Activated CD8-positive, alpha-beta T cell treated with anti-CD3 and anti-CD28 coated beads for 36 hours (primary cell): ENCODE data around the gene TNS1. TPM values are rescaled to one million over a fixed set of nuclear protein-coding genes. Genes with fewer than 3 reads are reported as not detected.

Source experiments
- ATAC-seq: fragments of 200-7000 bp; cut with Tn5 transposase; one replicate; pipeline ENCODE4 v1.10.0; 2021; ENCODE audit warnings: mild to moderate bottlenecking, moderate library complexity
- CTCF ChIA-PET: fragments of 350-600 bp; sonication (Branson Sonifier 250); formaldehyde crosslinking; loops from one replicate; lab custom pipeline; 2021; ENCODE audit warnings: antibody characterized with exemption; lab: Charles Lee
- POLR2A ChIA-PET: fragments of 350-600 bp; sonication (Branson Sonifier 250); formaldehyde crosslinking; loops from one replicate; lab custom pipeline; 2021; ENCODE audit warnings: antibody characterized with exemption; lab: Charles Lee
- DNase-seq: peaks from one replicate; pipeline ENCODE4 v3.0.0-alpha.2; 2020
- H3K27ac Mint-ChIP-seq: one replicate; pipeline ENCODE4 v1.8.0; 2021; ENCODE audit warnings: mild to moderate bottlenecking, mixed read lengths
- H3K27me3 Mint-ChIP-seq: one replicate; pipeline ENCODE4 v1.8.0; 2021; ENCODE audit warnings: mixed read lengths
- H3K36me3 Mint-ChIP-seq: one replicate; pipeline ENCODE4 v1.8.0; 2021; ENCODE audit warnings: low read depth, mixed read lengths
- H3K4me1 Mint-ChIP-seq: one replicate; pipeline ENCODE4 v1.8.0; 2021; ENCODE audit warnings: low read depth, mixed read lengths
- H3K4me3 Mint-ChIP-seq: one replicate; pipeline ENCODE4 v1.8.0; 2021; ENCODE audit warnings: mild to moderate bottlenecking, moderate library complexity, mixed read lengths
- H3K9me3 Mint-ChIP-seq: one replicate; pipeline ENCODE4 v1.8.0; 2021; ENCODE audit warnings: mixed read lengths
- CTCF ChIP-seq: fragments of 200-600 bp; IDR thresholded peaks from one replicate; pipeline ENCODE4 v1.8.0; 2022; ENCODE audit warnings: antibody characterized with exemption, mild to moderate bottlenecking
- intact Hi-C: fragments of 100-400 bp; cut with micrococcal nuclease; formaldehyde crosslinking; loops from one replicate; pipeline ENCODE4 v1.10.0; 2022
- total RNA-seq, 2 experiments: library from RNA; stranded (reverse); gene quantifications; one replicate each; pipeline ENCODE4 v1.2.3, GENCODE V29; 2021

TNS1 gene
- total RNA-seq, 2 experiments from 2014 or later = 1.8 to 2.0 TPM

GRCh38 chr2:217821536-217822147 lies 181.2 kb downstream of the TNS1 start:
- no peaks in the 10 kb centered on the region for H3K9me3 Mint-ChIP-seq
- ATAC-seq (no peak), DNase-seq (no peak)
- H3K4me1 Mint-ChIP-seq = no peaks in the 10 kb centered on the region
- no peak overlapping the region for H3K27ac Mint-ChIP-seq
- H3K27me3 Mint-ChIP-seq = no peaks in the 10 kb centered on the region
- TF ChIP-seq CTCF = no peak
- H3K36me3 Mint-ChIP-seq = no peaks in the 10 kb centered on the region
- POLR2A ChIA-PET = interaction anchor here (0.7 kb wide), 1 partner anchor 18 kb away, joined by 3 read pairs; no protein-coding TSS in a partner anchor
- CTCF ChIA-PET = no interaction called here
- intact Hi-C loops = no loop called here
- no peak overlapping the region for H3K4me3 Mint-ChIP-seq

- DNase-seq (no peak), ATAC-seq (no peak)
- Mint-ChIP-seq H3K4me1 (no peaks in the 10 kb centered on the region), H3K9me3 (no peaks in the 10 kb centered on the region), H3K27ac (no peak overlapping the region), H3K4me3 (no peak overlapping the region), H3K27me3 (no peaks in the 10 kb centered on the region), H3K36me3 (no peaks in the 10 kb centered on the region)
- intact Hi-C loops = no loop called here
- ChIA-PET POLR2A (interaction anchor here (0.7 kb wide), 1 partner anchor 17 kb away, joined by 3 read pairs; no protein-coding TSS in a partner anchor), CTCF (no interaction called here)
- TF ChIP-seq CTCF = no peak
These were observed 181.9 kb downstream of the TNS1 start for GRCh38 chr2:217820904-217821303.

GRCh38 chr2:217820091-217820819 lies 182.5 kb downstream of the TNS1 start:
- CTCF ChIA-PET = no interaction called here

GRCh38 chr2:217818293-217818850 lies 184.4 kb downstream of the TNS1 start:
- H3K9me3 Mint-ChIP-seq = no peaks in the 10 kb centered on the region
- H3K4me1 Mint-ChIP-seq = no peaks in the 10 kb centered on the region
- no peaks in the 10 kb centered on the region for H3K27me3 Mint-ChIP-seq
- no peak for ATAC-seq
- DNase-seq = no peak
- no peaks in the 10 kb centered on the region for H3K36me3 Mint-ChIP-seq
- intact Hi-C loops = no loop called here
- no peak overlapping the region for H3K4me3 Mint-ChIP-seq
- ChIA-PET POLR2A (no interaction called here), CTCF (no interaction called here)
- no peak overlapping the region for H3K27ac Mint-ChIP-seq
- TF ChIP-seq CTCF = no peak

More at GRCh38 chr2:217820091-217820819, 182.5 kb downstream of the TNS1 start:
- POLR2A ChIA-PET = no interaction called here
- intact Hi-C loops = no loop called here
- ATAC-seq (no peak), DNase-seq (no peak)
- no peaks in the 10 kb centered on the region for H3K4me1 Mint-ChIP-seq
- H3K27ac Mint-ChIP-seq = no peak overlapping the region
- H3K4me3 Mint-ChIP-seq = no peak overlapping the region
- H3K27me3 Mint-ChIP-seq = no peaks in the 10 kb centered on the region
- H3K36me3 Mint-ChIP-seq = no peaks in the 10 kb centered on the region
- no peak for TF ChIP-seq CTCF
- H3K9me3 Mint-ChIP-seq = no peaks in the 10 kb centered on the region
